ENCODE data around the gene ADAMTS10.

The ADAMTS10 gene

GRCh38 chr19:8536282-8536681 is 74.2 kb downstream of the ADAMTS10 start:
- Histone ChIP-seq H3K9ac (ENCODE audit: low read length in 2 of 2) (no peak overlapping the region), H3K27ac (ENCODE audit: low read length) (no peak overlapping the region), H3K36me3 (ENCODE audit: control insufficient read depth in 2 of 2, insufficient read depth in 2 of 2, low read length in 2 of 2) (no peaks in the 10 kb centered on the region), H3K4me3 (ENCODE audit: low read length in 2 of 2) (no peak overlapping the region), H3K4me1 (ENCODE audit: control insufficient read depth, insufficient read depth, low read length) (no peaks in the 10 kb centered on the region), H3K9me3 (ENCODE audit: control insufficient read depth in 2 of 2, low read length in 2 of 2) (no peaks in the 10 kb centered on the region), H3K27me3 (ENCODE audit: control insufficient read depth in 1 of 2, insufficient read depth in 2 of 2, low read length in 2 of 2) (no peaks in the 10 kb centered on the region)

- Histone ChIP-seq H3K9me3 (ENCODE audit: control insufficient read depth in 2 of 2, low read length in 2 of 2) (no peaks in the 10 kb centered on the region), H3K4me3 (ENCODE audit: low read length in 2 of 2) (no peak overlapping the region), H3K9ac (ENCODE audit: low read length in 2 of 2) (no peak overlapping the region), H3K36me3 (ENCODE audit: control insufficient read depth in 2 of 2, insufficient read depth in 2 of 2, low read length in 2 of 2) (no peaks in the 10 kb centered on the region), H3K27me3 (ENCODE audit: control insufficient read depth in 1 of 2, insufficient read depth in 2 of 2, low read length in 2 of 2) (no peaks in the 10 kb centered on the region), H3K27ac (ENCODE audit: low read length) (no peak overlapping the region), H3K4me1 (ENCODE audit: control insufficient read depth, insufficient read depth, low read length) (no peaks in the 10 kb centered on the region)
These were observed 78.3 kb downstream of the ADAMTS10 start for GRCh38 chr19:8532225-8532624.

GRCh38 chr19:8531470-8531869 is 79.0 kb downstream of the ADAMTS10 start:
- no peaks in the 10 kb centered on the region for H3K9me3 ChIP-seq (ENCODE audit: control insufficient read depth in 2 of 2, low read length in 2 of 2)
- no peak overlapping the region for H3K9ac ChIP-seq (ENCODE audit: low read length in 2 of 2)
- no peaks in the 10 kb centered on the region for H3K36me3 ChIP-seq (ENCODE audit: control insufficient read depth in 2 of 2, insufficient read depth in 2 of 2, low read length in 2 of 2)
- H3K4me3 ChIP-seq (ENCODE audit: low read length in 2 of 2): no peak overlapping the region
- H3K4me1 ChIP-seq (ENCODE audit: control insufficient read depth, insufficient read depth, low read length): peaks cover 6% of the 10 kb centered on the region
- no peak overlapping the region for H3K27ac ChIP-seq (ENCODE audit: low read length)
- no peaks in the 10 kb centered on the region for H3K27me3 ChIP-seq (ENCODE audit: control insufficient read depth in 1 of 2, insufficient read depth in 2 of 2, low read length in 2 of 2)
